ENCODE measurements around the gene HIP1.

DNA sequence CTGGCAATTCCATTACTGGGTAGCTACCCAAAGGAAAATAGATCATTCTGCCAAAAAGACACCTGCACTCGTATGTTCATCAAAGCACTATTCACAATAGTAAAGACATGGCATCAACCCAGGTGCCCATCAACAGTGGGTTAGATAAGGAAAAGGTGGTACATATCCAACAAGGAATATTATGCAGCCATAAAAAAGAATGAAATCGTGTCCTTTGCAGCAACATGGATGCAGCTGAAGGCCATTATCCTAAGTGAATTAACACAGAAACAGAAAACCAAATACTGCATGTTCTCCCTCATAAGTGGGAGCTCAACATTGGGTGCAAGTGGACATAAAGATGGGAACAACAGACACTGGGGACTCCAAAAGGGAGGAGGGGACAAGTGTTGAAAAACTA is 93.2 kb downstream of the HIP1 start:
- TF ChIP-seq, protein P1, sequence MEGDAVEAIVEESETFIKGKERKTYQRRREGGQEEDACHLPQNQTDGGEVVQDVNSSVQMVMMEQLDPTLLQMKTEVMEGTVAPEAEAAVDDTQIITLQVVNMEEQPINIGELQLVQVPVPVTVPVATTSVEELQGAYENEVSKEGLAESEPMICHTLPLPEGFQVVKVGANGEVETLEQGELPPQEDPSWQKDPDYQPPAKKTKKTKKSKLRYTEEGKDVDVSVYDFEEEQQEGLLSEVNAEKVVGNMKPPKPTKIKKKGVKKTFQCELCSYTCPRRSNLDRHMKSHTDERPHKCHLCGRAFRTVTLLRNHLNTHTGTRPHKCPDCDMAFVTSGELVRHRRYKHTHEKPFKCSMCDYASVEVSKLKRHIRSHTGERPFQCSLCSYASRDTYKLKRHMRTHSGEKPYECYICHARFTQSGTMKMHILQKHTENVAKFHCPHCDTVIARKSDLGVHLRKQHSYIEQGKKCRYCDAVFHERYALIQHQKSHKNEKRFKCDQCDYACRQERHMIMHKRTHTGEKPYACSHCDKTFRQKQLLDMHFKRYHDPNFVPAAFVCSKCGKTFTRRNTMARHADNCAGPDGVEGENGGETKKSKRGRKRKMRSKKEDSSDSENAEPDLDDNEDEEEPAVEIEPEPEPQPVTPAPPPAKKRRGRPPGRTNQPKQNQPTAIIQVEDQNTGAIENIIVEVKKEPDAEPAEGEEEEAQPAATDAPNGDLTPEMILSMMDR (IDR thresholded peaks at IDR 0.05): no peak
- TF ChIP-seq ZFX (IDR thresholded peaks at IDR 0.05; ENCODE audit: borderline replicate concordance): no peak
